Brain pericyte (primary cell): ENCODE results near the gene S100A13.
"Not testable (repeated sequence)": the region's sequence is repeated elsewhere in the genome, so short reads cannot be mapped to it uniquely, and the experiment has no call there.

Source experiments
- DNase-seq: peaks from one replicate; pipeline ENCODE4 v3.0.0-alpha.2; 2012; ENCODE audit warnings: low read depth, low spot score

The S100A13 gene

DNA sequence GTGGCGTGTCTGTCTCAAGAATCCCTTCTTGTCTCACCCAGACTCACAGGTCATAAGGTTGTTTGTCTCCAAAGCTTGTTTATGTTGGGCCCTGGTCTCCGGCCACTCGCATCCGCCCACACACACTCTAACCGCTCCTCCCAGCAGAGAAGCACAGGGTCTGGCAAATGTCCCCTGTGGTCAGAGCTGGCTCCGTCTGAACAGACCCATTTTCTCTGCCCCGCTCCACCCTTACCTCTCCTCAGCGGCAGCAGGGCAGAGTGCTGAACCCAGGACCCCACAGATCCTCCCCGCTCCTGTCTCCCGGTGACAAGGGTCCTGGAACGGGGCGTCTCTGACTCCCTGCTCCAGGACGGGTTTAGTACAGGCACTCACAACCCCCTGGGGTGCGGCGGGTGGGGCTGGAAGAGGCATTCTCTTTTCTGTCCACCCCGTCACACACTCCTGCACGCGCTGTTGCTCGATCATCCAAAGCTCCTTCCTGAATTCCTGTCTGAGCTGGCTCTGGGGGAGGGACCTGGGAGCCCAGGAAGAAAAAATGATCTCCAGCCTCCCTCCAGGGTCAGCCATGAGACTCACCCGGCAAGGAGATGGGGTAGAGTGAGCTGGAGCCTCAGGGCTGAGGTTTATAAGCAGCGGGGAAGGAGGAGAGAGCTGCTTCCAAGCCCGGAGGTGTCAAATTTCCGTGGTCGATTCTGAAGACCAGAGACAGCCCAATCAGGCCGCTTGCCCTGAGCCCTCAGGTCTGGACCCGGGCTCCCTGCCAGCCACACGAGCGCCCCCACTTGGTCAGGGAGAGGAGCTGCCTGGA is at the start of gene S100A13:
Gene S100A13 (minus strand): TSS at position 602 of the 811 bp plus-strand sequence. CDS start 1,033 bp downstream, outside the sequence.
- peak; percentile 73 for DNase-seq

DNA sequence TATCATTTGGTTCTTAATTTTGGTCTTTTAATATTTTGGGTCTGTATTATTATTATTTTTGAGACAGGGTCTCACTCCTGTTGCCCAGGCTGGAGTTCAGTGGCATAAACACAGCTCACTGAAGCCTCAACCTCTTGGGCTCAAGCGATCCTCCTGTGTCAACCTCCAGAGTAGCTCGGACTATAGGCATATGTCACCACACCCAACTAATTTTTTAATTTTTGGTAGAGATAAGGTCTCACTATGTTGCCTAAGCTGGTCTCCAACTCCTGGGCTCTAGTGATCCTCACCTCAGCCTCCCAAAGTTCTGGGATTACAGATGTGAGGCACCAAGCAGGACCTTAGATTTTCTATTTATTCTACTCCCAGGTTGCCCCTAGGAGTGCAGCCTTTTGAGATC is 46.2 kb upstream of the S100A13 start:
- DNase-seq = no peak

DNA sequence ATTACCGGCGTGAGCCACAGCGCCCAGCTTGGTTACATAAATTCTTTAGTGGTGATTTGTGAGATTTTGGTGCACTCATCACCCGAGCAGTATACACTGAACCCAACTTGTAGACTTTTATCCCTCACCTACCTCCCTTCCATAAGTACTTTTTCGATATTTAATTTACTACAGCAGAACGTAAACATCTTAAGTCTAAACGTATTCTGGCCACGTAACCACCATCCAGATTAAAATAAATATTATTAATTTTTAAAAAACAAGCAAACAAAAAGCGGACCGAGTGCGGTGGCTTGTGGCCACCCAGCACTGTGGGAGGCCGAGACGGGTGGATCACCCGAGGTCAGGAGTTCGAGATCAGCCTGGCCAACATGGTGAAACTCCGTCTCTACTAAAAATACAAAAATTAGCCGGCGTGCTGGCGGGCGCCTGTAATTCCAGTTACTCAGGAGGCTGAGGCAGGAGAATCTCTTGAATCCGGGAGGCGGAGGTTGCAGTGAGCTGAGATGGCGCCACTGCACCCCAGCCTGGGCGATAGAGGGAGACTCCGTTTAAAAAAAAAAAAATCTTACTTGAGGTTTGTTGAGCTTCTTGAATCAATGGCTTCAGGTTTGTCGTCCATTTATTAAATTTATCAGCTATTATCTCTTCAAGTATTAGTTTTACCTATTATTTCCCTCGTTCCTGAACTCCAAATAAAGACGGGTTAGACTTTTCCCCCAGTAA is 44.5 kb upstream of the S100A13 start:
- DNase-seq = not testable (repeated sequence)

DNA sequence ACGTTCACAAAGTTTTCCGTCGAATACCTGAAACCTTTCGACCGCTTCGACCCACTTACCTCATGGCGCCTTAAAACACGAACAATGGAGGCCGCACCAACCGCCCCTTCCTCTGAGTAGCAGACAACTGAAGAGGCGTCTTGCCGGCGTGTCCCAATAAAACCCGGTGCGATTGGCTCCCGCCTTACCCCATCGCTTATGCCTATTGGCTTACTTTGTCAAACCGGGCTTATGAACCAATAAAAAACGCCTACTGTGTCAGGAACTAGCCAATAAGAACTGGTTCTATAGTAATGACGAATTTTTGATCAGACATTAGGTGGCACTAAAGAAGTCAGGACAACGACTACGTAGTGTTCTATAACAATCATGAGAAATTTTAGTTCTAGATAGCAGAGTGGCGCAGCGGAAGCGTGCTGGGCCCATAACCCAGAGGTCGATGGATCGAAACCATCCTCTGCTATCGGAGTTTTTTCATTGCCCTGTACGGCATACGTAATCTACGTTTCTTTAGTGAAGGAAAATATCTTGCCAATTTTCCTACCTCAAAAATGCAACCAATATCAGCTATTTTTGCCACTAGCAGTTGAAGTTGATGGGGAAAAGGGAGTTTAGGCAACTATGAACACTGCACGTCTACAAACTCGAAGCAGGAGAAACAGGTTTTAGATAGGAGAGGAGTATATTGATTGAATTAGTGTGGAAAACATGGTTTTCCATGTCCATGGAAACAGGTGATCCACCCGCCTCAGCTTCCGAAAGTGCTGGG is 43.7 kb upstream of the S100A13 start, which contains the start of gene ILF2:
Gene ILF2 (minus strand): TSS at position 135 of the 769 bp plus-strand sequence. CDS start 71 bp downstream, at position 64.
- DNase-seq = peak; percentile 98

GRCh38 chr1:153670257-153670858 is 43.1 kb upstream of the S100A13 start:
- DNase-seq = no peak

DNA sequence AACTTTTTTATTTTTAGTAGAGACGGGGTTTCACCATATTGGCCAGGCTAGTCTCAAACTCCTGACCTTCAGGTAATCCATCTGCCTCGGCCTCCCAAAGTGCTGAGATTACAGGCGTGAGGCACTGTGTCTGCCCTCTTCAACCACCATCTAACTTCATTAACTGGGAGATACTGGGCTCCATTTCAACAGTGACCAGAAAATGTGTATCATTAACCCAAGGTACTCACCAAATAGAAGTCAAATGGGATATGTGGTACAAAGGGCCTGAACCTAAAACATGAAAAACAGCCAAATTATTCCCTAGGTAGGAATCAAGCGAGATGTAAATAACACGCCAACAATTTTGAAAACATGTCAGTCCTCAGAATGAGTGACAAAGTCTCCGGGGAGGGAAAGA is 42.3 kb upstream of the S100A13 start:
- no peak for DNase-seq

GRCh38 chr1:153668672-153669071 is 41.4 kb upstream of the S100A13 start:
- DNase-seq = not testable (repeated sequence)

DNA sequence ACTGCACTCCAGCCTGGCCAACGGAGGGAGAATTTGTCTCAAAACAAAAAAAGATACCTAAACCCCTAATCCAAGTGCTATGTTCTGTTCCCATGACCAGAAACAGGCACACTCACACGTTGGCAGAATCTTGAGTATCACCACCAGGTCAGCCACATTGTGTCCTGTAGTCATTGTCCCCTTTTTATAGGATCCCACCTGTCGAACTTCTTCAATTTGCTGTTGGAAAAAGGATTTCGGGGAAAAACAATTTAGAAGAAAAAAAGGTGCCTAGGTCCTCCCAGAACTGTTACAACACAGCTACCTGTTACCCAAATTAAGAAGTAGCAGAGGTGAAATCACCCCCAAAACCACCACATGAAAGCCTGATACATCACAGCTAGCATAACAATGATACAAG is 40.1 kb upstream of the S100A13 start:
- DNase-seq = no peak

DNA sequence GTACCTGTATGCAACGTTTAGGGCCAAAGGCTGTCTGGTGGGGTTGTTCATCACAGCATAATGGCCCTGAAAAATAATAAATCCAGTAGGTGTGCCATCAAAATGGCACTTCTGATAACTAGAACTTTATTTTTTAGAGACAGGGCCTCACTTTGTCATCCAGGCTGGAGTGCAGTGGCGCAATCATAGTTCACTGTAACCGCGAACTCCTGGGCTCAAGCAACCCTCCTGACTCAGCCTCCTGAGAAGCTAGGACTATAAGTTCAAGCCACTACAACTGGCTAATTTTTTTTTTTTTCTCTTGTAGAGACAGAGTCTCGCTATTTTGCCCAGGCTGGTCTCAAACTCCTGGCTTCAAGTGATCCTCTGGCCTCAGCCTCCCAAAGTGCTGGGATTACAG is 35.9 kb upstream of the S100A13 start:
- no peak for DNase-seq

GRCh38 chr1:153662269-153662668 is 35.0 kb upstream of the S100A13 start:
- DNase-seq = no peak

DNA sequence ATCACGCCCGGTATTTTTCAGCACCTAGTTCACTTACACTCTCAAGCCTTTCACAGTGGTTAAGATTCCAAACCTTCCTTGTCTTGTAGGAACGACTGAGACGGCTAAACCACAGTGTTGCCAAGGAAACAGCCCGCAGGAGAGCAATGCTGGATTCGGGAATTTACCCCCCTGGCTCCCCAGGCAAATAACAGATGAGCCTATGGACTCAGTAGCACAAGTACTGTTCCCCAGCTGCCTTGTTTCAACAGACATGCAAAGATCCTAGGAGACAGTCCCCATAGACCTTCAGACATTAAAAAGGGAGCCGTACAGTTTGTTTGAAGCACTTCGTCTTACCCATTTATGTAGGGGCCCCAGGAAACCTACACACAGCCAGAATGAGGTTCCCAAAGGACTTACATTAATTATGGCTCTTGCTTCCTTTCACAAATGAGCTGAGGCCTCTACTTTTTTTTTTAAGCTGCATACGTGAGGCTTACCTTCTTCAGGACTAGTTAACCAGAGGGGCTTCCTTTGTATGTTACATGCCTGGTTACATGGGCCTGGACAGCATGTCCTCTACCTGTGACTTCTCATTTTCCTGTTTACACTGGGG is 33.9 kb upstream of the S100A13 start:
- no peak for DNase-seq

DNA sequence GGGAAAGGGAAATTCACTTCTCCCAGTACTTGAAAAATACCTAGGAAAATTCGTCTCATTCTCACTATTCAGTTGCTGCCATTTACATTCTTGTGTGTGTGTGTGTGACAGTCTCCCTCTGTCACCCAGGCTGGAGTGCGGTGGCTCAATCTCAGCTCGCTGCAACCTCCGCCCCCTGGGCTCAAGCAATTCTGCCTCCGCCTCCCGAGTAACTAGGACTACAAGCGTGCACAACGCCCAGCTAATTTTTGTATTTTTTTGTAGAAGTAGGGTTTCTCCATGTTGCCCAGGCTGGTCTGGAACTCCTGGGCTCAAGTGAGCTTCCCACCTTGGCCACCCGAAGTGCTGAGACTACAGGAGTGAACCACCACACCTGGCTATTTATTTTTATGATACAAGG is 32.4 kb upstream of the S100A13 start:
- no peak for DNase-seq

GRCh38 chr1:153659175-153659534 is 31.9 kb upstream of the S100A13 start:
- DNase-seq = no peak

GRCh38 chr1:153658400-153659174 is 31.3 kb upstream of the S100A13 start, which contains the start of gene SNAPIN:
Gene SNAPIN (plus strand): TSS chr1:153658703. CDS start chr1:153658744, 41 bp downstream.
- peak; percentile 44 for DNase-seq

GRCh38 chr1:153655333-153655732 is 28.0 kb upstream of the S100A13 start:
- no peak for DNase-seq

DNA sequence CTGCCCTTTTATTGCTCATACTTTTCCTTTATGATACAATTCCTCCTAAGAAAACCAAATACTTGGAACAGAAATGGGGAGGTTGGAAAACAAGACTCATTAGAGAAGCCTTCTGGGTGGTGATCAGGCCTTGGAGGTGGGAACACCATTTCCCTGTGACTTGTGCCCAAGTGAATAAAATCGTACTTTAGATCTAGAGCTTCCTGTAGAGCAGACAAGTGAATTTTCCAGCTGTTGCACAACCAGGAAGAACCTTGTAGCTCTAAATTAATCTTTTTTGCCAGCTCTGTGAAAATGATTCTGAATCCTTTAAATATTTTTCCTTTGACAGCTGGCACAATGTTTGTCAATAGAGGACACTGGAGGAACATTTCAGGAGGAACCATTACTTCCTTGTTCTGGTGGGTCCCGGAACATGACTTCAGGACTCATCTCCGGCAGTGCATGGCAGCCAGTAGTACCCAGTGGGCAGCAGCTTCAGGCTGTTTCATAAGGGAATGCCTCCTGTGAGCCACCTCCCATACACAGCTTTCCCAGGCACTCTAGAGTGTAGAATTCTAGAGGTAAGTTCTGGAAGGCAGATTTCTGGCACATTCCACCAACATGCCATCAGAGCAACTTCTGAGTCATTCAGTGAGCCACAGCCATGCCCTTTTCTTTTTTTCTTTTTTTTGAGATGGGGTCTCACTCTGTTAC is 25.6 kb upstream of the S100A13 start:
- no peak for DNase-seq

DNA sequence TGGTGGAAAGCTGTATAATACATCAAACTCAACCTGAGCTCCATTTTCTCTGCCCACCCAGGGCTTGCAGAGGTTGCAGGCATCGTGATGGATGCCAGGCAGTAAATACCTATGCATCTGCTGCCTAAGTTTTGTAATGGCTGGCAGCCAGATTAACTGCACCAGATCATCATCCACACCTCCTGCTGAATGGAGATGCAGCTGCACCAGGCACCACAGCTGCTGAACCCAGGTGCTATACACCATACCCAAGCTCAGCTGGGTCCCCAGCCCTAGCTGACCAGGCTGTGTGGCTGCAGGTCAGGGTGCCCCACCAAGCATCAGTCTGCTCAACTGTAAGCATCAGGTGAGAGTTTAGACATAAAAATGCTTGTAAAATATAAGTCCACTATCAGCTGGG is 24.5 kb upstream of the S100A13 start:
- DNase-seq = no peak

GRCh38 chr1:153649863-153650235 is 22.5 kb upstream of the S100A13 start:
- no peak for DNase-seq

DNA sequence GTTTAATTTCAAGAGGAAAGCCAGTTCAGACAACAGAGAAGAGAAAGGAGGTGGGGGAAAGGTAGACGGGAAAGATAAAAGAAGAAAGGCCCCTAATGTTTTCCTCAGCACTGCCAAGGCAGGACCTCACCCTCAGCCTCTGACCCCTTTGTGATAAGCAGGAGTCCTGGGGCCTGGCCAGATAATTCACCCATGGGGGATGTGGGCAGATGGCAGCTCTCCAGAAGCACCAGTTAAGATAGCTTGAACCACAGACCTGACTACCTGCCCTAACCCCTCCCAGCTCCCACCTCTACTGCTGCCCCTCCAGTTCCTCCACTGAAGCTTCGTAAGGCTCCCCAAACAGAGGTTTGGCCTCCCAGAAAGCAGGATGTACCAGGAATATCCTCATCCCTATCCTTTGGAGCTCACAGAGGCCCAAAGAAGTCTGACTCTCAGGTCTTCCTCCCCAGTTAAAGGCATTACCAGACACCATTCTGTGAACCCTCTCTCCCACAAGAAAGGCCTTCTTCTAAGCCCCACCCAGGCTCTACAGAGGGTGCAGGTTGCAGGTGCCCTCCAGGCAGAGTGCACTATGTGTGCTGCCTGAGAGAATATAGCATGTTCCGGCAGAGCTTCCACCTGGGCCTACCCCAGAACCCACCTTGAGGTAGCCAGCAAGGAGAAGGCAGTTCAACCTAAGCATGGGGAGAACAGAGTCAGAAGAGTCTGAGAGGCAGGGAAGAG is 22.0 kb upstream of the S100A13 start:
- no peak for DNase-seq
